ENCODE data around the gene NEK10.
"Not testable (repeated sequence)": the region's sequence is repeated elsewhere in the genome, so short reads cannot be mapped to it uniquely, and the experiment has no call there.

Gene NEK10

GRCh38 chr3:27310688-27311087, 58.5 kb downstream of the NEK10 start:
- DNase-seq = no peak

GRCh38 chr3:27307566-27307965, 61.6 kb downstream of the NEK10 start:
- no peak for DNase-seq

GRCh38 chr3:27302891-27303290, 66.3 kb downstream of the NEK10 start:
- no peak for DNase-seq

GRCh38 chr3:27298981-27299380, 70.2 kb downstream of the NEK10 start:
- not testable (repeated sequence) for DNase-seq

GRCh38 chr3:27293939-27294338, 75.2 kb downstream of the NEK10 start:
- no peak for DNase-seq

GRCh38 chr3:27290760-27291159, 78.4 kb downstream of the NEK10 start:
- no peak for DNase-seq

GRCh38 chr3:27289769-27290413, 79.3 kb downstream of the NEK10 start:
- no peak for DNase-seq

- DNase-seq = no peak
These were observed 82.1 kb downstream of the NEK10 start for GRCh38 chr3:27287052-27287451.

GRCh38 chr3:27286467-27286866, 82.7 kb downstream of the NEK10 start:
- not testable (repeated sequence) for DNase-seq

GRCh38 chr3:27285668-27286067, 83.5 kb downstream of the NEK10 start:
- no peak for DNase-seq

GRCh38 chr3:27281671-27282150, 87.5 kb downstream of the NEK10 start:
- no peak for DNase-seq

- DNase-seq = no peak
These were observed 90.1 kb downstream of the NEK10 start for GRCh38 chr3:27279123-27279522.

GRCh38 chr3:27278383-27279055, 90.7 kb downstream of the NEK10 start:
- DNase-seq = no peak

- no peak for DNase-seq
These were observed 93.7 kb downstream of the NEK10 start for GRCh38 chr3:27275441-27275990.

GRCh38 chr3:27271890-27272289, 97.3 kb downstream of the NEK10 start:
- no peak for DNase-seq

- no peak for DNase-seq
These were observed 114.3 kb downstream of the NEK10 start for GRCh38 chr3:27254896-27255295.

GRCh38 chr3:27253831-27254230, 115.4 kb downstream of the NEK10 start:
- DNase-seq = no peak

- no peak for DNase-seq
These were observed 115.8 kb downstream of the NEK10 start for GRCh38 chr3:27253391-27253790.

- no peak for DNase-seq
These were observed 116.5 kb downstream of the NEK10 start for GRCh38 chr3:27252646-27253045.

GRCh38 chr3:27244374-27244773, 124.8 kb downstream of the NEK10 start:
- DNase-seq = no peak

- no peak for DNase-seq
These were observed 129.2 kb downstream of the NEK10 start for GRCh38 chr3:27239951-27240350.

- DNase-seq = no peak
These were observed 140.4 kb downstream of the NEK10 start for GRCh38 chr3:27228805-27229204.

- no peak for DNase-seq
These were observed 145.0 kb downstream of the NEK10 start for GRCh38 chr3:27224197-27224596.

GRCh38 chr3:27221264-27221932, 147.8 kb downstream of the NEK10 start:
- no peak for DNase-seq
